ENCODE measurements around the gene MCTP1. TPM values are rescaled to one million over a fixed set of nuclear protein-coding genes. Genes with fewer than 3 reads are reported as not detected.
"Not testable (repeated sequence)": the region's sequence is repeated elsewhere in the genome, so short reads cannot be mapped to it uniquely, and the experiment has no call there.

MCTP1 gene
- total RNA-seq, 1 donor from 2014 or later = 3.7 TPM

DNA sequence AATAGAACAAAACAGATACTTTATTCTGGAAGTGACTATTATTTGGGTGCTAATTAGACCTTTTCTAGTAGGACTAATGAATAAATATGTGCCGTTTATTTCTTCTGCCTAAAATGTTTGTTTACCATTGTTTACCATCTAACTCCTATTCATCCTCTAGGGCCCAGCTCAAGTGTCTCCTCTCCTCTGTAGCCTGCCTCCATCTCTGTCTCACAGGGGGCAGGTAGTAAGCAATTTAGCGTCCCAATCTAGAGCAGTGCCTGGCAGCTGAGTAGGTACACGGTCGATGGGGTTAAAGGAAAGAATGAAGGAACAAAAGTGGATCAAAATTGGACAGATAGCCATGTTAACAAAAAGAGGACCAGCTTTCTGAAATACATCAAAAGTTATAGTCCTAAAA lies 435.6 kb downstream of the MCTP1 start:
- Histone ChIP-seq H3K4me2 (peak overlapping the region; percentile 44), H3K9ac (no peak overlapping the region), H3K4me1 (peaks cover 19% of the 10 kb centered on the region), H3K27ac (no peak overlapping the region), H3K27me3 (no peaks in the 10 kb centered on the region), H4K20me1 (ENCODE audit: low read depth) (no peaks in the 10 kb centered on the region), H3K36me3 (no peaks in the 10 kb centered on the region), H3F3A (ENCODE audit: low read depth) (peaks cover 7% of the 10 kb centered on the region), H3K79me2 (ENCODE audit: low read depth) (no peaks in the 10 kb centered on the region), H3K9me3 (ENCODE audit: low read depth) (no peaks in the 10 kb centered on the region), H3K4me3 (no peak overlapping the region), H2AFZ (replicated peaks) (peak overlapping the region; percentile 6)
- Mint-ChIP-seq H3K27me3 (ENCODE audit: insufficient read depth, low read depth) (no peaks in the 10 kb centered on the region), H3K27ac (peak overlapping the region; percentile 69), H3K9me3 (no peaks in the 10 kb centered on the region), H3K36me3 (no peaks in the 10 kb centered on the region), H3K4me1 (peaks cover 29% of the 10 kb centered on the region), H3K4me3 (no peak overlapping the region)
- DNase-seq (ENCODE audit: low spot score) = peak; percentile 34
- TF ChIP-seq EZH2 (IDR thresholded peaks at IDR 0.05) (no peak), EZH2phosphoT487 (IDR thresholded peaks at IDR 0.05) (no peak)
- TF ChIP-seq, protein P1, sequence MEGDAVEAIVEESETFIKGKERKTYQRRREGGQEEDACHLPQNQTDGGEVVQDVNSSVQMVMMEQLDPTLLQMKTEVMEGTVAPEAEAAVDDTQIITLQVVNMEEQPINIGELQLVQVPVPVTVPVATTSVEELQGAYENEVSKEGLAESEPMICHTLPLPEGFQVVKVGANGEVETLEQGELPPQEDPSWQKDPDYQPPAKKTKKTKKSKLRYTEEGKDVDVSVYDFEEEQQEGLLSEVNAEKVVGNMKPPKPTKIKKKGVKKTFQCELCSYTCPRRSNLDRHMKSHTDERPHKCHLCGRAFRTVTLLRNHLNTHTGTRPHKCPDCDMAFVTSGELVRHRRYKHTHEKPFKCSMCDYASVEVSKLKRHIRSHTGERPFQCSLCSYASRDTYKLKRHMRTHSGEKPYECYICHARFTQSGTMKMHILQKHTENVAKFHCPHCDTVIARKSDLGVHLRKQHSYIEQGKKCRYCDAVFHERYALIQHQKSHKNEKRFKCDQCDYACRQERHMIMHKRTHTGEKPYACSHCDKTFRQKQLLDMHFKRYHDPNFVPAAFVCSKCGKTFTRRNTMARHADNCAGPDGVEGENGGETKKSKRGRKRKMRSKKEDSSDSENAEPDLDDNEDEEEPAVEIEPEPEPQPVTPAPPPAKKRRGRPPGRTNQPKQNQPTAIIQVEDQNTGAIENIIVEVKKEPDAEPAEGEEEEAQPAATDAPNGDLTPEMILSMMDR (IDR thresholded peaks at IDR 0.05) = no peak

DNA sequence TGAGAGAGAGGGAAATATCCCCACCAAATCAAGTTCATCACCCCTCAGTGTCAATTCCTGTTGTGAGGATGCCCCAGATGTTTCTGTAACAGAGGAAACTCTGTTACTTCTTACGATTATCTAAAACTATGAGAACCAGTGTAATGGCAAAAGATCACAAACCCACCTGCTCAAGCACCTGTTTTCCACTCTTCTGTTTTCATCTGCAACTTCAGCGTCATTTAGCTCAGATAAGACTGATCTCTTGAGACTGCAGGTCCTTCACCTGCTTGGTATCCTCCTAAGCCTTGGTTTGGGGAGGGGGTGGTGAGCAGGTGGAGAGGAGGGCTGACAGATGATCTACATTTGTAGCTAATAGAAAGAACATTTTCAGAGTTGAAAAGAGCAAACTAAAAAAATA lies 437.2 kb downstream of the MCTP1 start:
- no peaks in the 10 kb centered on the region for H3K9me3 Mint-ChIP-seq
- TF ChIP-seq EZH2phosphoT487 (IDR thresholded peaks at IDR 0.05) = no peak
- TF ChIP-seq, protein P1 (IDR thresholded peaks at IDR 0.05) = no peak
- no peak for TF ChIP-seq EZH2 (IDR thresholded peaks at IDR 0.05)
- no peak overlapping the region for H3K27ac Mint-ChIP-seq

DNA sequence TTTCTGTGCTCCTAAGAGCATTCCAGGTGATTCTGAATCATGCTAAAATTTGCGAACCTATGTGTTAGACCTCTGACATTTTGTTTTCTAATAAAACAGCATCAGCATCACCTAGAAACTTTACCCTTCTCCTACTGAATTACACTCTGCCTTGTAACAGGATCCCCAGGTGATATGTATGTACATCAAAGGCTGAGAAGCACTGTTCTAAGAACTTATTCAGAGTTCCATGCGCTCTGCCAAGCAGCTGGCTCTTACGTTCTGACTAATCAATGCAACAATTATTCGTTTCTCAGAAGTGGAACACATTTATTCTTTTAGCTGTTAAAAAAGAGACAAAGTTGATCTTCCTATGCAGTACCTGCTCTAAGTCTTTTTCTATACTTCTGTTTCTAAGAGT lies 437.9 kb downstream of the MCTP1 start:
- Histone ChIP-seq H4K20me1 (ENCODE audit: low read depth) (no peaks in the 10 kb centered on the region), H2AFZ (replicated peaks) (no peak overlapping the region), H3K4me3 (no peak overlapping the region), H3K4me2 (no peak overlapping the region), H3K4me1 (peaks cover 19% of the 10 kb centered on the region), H3K9me3 (ENCODE audit: low read depth) (no peaks in the 10 kb centered on the region), H3K27me3 (no peaks in the 10 kb centered on the region), H3K79me2 (ENCODE audit: low read depth) (no peaks in the 10 kb centered on the region), H3K9ac (no peak overlapping the region), H3F3A (ENCODE audit: low read depth) (peaks cover 7% of the 10 kb centered on the region), H3K36me3 (no peaks in the 10 kb centered on the region), H3K27ac (no peak overlapping the region)
- no peak for DNase-seq (ENCODE audit: low spot score)
- peaks cover 29% of the 10 kb centered on the region for H3K4me1 Mint-ChIP-seq
- no peaks in the 10 kb centered on the region for H3K36me3 Mint-ChIP-seq
- no peak for TF ChIP-seq EZH2 (IDR thresholded peaks at IDR 0.05)
- no peak for TF ChIP-seq EZH2phosphoT487 (IDR thresholded peaks at IDR 0.05)
- TF ChIP-seq, protein P1 (IDR thresholded peaks at IDR 0.05) = no peak
- no peaks in the 10 kb centered on the region for H3K9me3 Mint-ChIP-seq
- H3K4me3 Mint-ChIP-seq = no peak overlapping the region
- no peak overlapping the region for H3K27ac Mint-ChIP-seq
- no peaks in the 10 kb centered on the region for H3K27me3 Mint-ChIP-seq (ENCODE audit: insufficient read depth, low read depth)

More for the DNA sequence above, 437.2 kb downstream of the MCTP1 start:
- Histone ChIP-seq H3K27ac (no peak overlapping the region), H4K20me1 (ENCODE audit: low read depth) (no peaks in the 10 kb centered on the region), H3K79me2 (ENCODE audit: low read depth) (no peaks in the 10 kb centered on the region), H2AFZ (replicated peaks) (no peak overlapping the region), H3K9ac (no peak overlapping the region), H3F3A (ENCODE audit: low read depth) (peaks cover 7% of the 10 kb centered on the region), H3K4me3 (no peak overlapping the region), H3K4me1 (peaks cover 19% of the 10 kb centered on the region), H3K27me3 (no peaks in the 10 kb centered on the region), H3K36me3 (no peaks in the 10 kb centered on the region), H3K9me3 (ENCODE audit: low read depth) (no peaks in the 10 kb centered on the region), H3K4me2 (no peak overlapping the region)
- Mint-ChIP-seq H3K27me3 (ENCODE audit: insufficient read depth, low read depth) (no peaks in the 10 kb centered on the region), H3K4me1 (peaks cover 29% of the 10 kb centered on the region), H3K36me3 (no peaks in the 10 kb centered on the region), H3K4me3 (no peak overlapping the region)
- no peak for DNase-seq (ENCODE audit: low spot score)

DNA sequence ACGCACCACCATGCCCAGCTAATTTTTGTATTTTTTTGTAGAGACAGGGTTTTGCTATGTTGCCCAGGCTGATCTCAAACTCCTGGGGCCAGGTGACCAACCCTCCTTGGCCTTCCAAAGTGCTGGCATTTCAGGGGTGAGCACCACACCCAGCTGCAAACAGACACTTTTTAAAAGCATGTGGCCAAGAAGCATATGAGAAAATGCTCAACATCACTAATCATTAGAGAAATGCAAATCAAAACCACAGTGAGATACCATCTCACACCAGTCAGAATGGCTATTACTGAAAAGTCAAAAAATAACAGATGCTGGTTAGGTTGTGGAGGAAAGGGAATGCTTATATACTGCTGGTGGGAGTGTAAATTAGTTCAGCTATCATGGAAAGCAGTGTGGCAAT lies 439.2 kb downstream of the MCTP1 start:
- H3F3A ChIP-seq (ENCODE audit: low read depth); H3K27ac Mint-ChIP-seq; H2AFZ ChIP-seq (replicated peaks); H3K4me3 Mint-ChIP-seq; H3K9ac ChIP-seq; H3K4me3 ChIP-seq; DNase-seq (ENCODE audit: low spot score); H3K9me3 ChIP-seq (ENCODE audit: low read depth); H3K4me2 ChIP-seq; H3K36me3 ChIP-seq; H3K27me3 Mint-ChIP-seq (ENCODE audit: insufficient read depth, low read depth); H3K9me3 Mint-ChIP-seq; H3K27me3 ChIP-seq; H3K27ac ChIP-seq; H3K36me3 Mint-ChIP-seq; H4K20me1 ChIP-seq (ENCODE audit: low read depth); H3K79me2 ChIP-seq (ENCODE audit: low read depth): not testable (repeated sequence)
- peaks cover 32% of the 10 kb centered on the region for H3K4me1 Mint-ChIP-seq
- peaks cover 19% of the 10 kb centered on the region for H3K4me1 ChIP-seq

Data from neural progenitor cell (in vitro differentiated cells).